ENCODE results near the gene FPR2.
"Not testable (repeated sequence)": the region's sequence is repeated elsewhere in the genome, so short reads cannot be mapped to it uniquely, and the experiment has no call there.

FPR2 gene

GRCh38 chr19:51766461-51766860 lies 5.5 kb downstream of the FPR2 start:
- intact Hi-C loops (cut with DNase I; ENCODE audit: low total_unique reads): no loop called here
- Histone ChIP-seq H3K9me3 (no peaks in the 10 kb centered on the region), H3K4me1 (no peaks in the 10 kb centered on the region), H3K27ac (no peak overlapping the region), H3K4me3 (no peak overlapping the region), H3K36me3 (no peaks in the 10 kb centered on the region), H3K27me3 (peaks cover 0 to 11% of the 10 kb centered on the region in 2 donors)
- no peak for DNase-seq
- no peak for TF ChIP-seq CTCF (IDR thresholded peaks at IDR 0.05)

GRCh38 chr19:51771376-51772130 lies 10.6 kb downstream of the FPR2 start:
- TF ChIP-seq CTCF (IDR thresholded peaks at IDR 0.05): no peak
- Histone ChIP-seq H3K4me3 (no peak overlapping the region), H3K36me3 (no peaks in the 10 kb centered on the region), H3K27me3 (peaks cover 0 to 18% of the 10 kb centered on the region in 2 donors), H3K27ac (no peak overlapping the region), H3K4me1 (no peaks in the 10 kb centered on the region), H3K9me3 (no peaks in the 10 kb centered on the region)
- intact Hi-C loops (cut with DNase I; ENCODE audit: low total_unique reads): loop anchor here (10.0 kb wide), 1 partner anchor 297 kb away; the partner anchor contains the start of gene CEACAM18
- DNase-seq: no peak

- no peak for TF ChIP-seq CTCF (IDR thresholded peaks at IDR 0.05)
- intact Hi-C loops (cut with DNase I; ENCODE audit: low total_unique reads): loop anchor here (10.0 kb wide), 1 partner anchor 298 kb away; the partner anchor contains the start of gene CEACAM18
- no peak overlapping the region for H3K4me3 ChIP-seq
- peaks cover 0 to 4% (median 0%) of the 10 kb centered on the region in 4 donors for H3K4me1 ChIP-seq
- DNase-seq: no peak
- no peak overlapping the region for H3K27ac ChIP-seq
- H3K9me3 ChIP-seq: no peaks in the 10 kb centered on the region
- no peaks in the 10 kb centered on the region for H3K36me3 ChIP-seq
- peaks cover 0 to 18% of the 10 kb centered on the region in 2 donors for H3K27me3 ChIP-seq
Observed at GRCh38 chr19:51772977-51773376, 12.0 kb downstream of the FPR2 start.

- intact Hi-C loops (cut with DNase I; ENCODE audit: low total_unique reads): loop anchor here (10.0 kb wide), 1 partner anchor 302 kb away; the partner anchor contains the start of gene CEACAM18
- peaks cover 0 to 23% of the 10 kb centered on the region in 2 donors for H3K27me3 ChIP-seq
- H3K36me3 ChIP-seq, DNase-seq, H3K9me3 ChIP-seq, H3K27ac ChIP-seq, H3K4me1 ChIP-seq, H3K4me3 ChIP-seq: not testable (repeated sequence)
Observed at GRCh38 chr19:51776561-51776960, 15.6 kb downstream of the FPR2 start.

GRCh38 chr19:51777570-51778462 lies 16.8 kb downstream of the FPR2 start:
- H3K36me3 ChIP-seq: no peaks in the 10 kb centered on the region
- TF ChIP-seq CTCF (IDR thresholded peaks at IDR 0.05): peak; percentile 64 to 67
- DNase-seq: peak; percentile 64 to 71
- H3K9me3 ChIP-seq: no peaks in the 10 kb centered on the region
- H3K4me3 ChIP-seq: no peak overlapping the region
- H3K27me3 ChIP-seq: peaks cover 0 to 20% of the 10 kb centered on the region in 2 donors
- intact Hi-C loops (cut with DNase I; ENCODE audit: low total_unique reads): loop anchor here (10.0 kb wide), 1 partner anchor 303 kb away; the partner anchor contains the start of gene CEACAM18
- no peak overlapping the region for H3K27ac ChIP-seq
- H3K4me1 ChIP-seq: peaks cover 0 to 4% (median 0%) of the 10 kb centered on the region in 4 donors

All from tibial artery (tissue), 4 donors.